Stimulated activated CD8-positive, alpha-beta memory T cell treated with anti-CD3 and anti-CD28 coated beads, Interleukin-2, amount 100 ng/mL, for 1 hour (primary cell): Measurements from ENCODE around the gene RSF1.
"Not testable (repeated sequence)": the region's sequence is repeated elsewhere in the genome, so short reads cannot be mapped to it uniquely, and the experiment has no call there.

Experiments used
- DNase-seq, 2 donors: peaks; one replicate each; pipeline ENCODE4 v3.0.0-alpha.2; 2020; ENCODE audit warnings: low read depth in 2 of 2

The RSF1 gene

DNA sequence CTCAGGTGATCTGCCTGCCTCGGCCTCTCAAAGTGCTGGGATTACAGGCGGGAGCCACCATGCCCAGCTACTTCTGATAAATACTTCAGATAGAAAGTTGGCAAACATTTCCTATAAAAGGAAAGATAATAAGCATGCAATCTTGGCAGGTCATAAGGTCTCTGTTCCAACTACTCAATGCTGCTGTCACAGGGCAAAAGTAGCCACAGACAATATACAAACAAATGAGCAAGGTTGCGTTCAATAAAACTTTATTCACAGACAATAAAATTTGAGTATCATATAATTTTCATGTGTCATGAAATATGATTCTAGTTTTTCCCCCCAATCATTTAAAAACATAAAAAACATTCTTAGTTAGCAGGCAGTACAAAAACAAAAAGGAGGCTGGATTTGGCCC is 129.9 kb downstream of the RSF1 start:
- no peak for DNase-seq

DNA sequence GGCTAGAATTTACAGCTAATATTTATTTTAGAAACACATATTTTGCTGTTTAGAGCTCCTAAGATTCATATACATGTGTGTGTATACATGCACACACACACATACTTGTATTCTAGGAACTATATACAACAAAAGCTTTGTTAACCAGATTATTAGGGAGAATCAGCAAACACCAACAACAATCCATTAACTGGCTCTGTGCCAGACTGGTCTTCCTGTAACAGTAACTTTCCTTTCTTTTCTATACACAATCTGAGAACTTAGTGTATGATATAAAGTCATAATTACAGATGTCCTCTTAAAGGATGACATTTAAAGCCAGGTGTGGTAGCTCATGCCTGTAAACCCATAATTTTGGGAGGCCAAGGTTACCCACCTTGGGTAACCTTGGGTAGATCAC is 133.4 kb downstream of the RSF1 start:
- DNase-seq: no peak

DNA sequence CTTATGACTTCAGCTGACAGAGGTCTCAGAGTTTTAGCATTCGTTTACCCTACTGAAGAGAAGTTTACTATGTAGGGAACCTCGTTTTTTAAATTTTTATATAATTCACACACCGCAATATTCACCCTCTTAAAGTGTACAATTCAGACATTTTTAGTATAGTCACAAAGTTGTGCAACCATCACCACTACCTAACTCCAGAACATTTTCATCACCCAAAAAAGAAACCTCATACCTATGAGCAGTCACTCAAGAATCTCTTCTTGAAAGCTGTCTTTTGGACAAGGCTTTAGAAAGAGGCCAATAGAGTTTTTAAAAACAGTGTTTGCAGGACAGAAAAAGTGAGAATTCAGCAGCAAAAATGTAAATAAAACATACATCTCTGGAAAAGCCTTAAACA is 143.4 kb downstream of the RSF1 start:
- DNase-seq: no peak

DNA sequence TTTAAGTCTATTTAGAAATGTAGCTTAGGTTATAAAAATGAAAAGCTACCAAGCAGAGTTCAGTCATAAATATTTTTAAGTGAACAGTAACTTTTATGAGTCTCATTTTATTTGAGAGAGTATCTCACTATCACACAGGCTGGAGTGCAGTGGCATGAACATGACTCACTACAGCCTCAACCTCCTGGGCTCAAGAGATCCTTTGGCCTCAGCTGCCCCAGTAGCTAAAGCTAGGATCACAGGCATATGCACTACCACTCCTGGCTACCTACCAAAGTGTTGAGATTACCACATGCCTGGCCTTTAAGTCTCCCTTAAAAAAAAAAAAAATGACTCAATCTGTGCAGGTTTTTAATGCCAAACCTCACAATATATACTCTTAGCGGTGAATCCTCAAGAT is 148.3 kb downstream of the RSF1 start:
- no peak for DNase-seq

DNA sequence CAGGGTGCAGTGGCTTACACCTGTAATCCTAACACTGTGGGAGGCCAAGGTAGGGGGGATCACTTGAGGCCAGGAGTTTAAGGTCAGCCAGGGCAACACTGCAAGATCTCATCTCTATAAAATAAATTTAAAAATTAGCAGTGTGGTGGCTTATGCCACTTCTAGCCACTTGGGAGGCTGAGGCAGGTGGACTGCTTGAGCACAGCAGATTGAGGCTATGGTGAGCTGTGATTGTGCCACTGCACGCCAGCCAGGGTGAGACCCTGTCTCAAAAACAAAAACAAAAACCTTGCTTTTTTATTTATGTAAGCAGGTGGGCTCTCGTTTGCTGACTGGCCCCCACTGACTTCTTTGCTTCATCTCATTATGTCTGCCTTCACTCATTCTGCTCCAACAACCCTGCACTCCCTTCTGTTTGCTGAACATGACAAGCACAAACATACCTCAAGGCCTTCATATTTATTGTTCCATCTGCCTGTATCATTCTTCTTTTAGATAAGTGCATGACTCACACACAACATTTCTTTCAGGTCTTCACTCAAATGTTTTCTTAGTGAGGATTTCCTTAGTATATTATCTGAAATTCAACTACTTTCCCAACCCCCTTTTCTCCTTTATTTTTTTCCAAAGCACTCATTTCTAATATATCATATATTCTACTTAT is 150.5 kb downstream of the RSF1 start:
- DNase-seq: no peak

DNA sequence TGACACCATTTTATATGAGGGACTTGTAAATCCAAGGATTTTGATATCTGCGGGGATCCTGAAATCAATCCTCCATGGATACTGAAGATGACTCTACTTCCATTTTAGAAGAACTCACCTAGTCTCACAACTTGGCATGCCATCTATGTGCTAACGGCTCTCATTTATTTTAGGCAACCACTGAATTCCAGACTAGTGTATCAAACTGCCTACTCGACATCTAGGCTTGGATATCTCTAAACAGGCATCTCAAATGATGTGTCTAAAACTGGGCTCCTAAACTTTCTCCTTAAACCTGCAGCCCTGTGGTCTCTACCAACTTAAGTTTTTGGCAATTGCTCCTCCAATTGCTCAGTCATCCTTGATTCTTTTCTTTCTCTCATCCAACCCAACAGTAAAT is 151.8 kb downstream of the RSF1 start:
- no peak for DNase-seq

DNA sequence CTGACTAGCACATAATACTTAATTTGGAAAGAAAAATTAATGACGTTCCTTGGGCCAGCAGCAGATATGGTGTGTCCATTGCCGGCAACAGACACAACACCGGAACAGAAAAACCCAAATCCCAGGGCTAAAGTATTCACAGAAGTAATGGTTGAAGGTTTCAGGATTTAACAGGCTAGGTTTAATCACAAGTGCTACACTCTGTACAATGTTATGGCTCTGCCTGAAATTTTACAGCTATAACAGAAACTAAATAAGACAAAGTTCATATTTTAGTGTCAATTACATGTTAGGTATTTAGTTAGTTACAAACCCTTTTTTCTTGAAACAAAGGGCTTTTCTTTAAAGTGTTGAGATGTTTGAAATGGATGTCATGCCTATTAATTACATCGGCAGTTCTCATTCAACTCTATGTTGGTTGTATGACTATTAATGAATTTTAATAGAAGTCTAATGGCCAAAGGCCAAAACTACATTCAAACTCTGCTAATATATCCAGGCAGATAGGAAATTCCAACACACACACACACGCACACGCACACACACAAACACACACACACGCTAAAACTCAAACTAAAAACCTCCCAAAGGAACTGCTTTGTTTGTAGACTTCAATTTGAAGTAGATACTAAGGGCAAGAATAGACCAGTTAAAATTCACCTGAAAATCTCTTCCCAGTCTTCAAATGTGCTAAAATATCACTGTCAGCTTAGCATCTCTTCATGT is 155.1 kb downstream of the RSF1 start:
- no peak for DNase-seq

DNA sequence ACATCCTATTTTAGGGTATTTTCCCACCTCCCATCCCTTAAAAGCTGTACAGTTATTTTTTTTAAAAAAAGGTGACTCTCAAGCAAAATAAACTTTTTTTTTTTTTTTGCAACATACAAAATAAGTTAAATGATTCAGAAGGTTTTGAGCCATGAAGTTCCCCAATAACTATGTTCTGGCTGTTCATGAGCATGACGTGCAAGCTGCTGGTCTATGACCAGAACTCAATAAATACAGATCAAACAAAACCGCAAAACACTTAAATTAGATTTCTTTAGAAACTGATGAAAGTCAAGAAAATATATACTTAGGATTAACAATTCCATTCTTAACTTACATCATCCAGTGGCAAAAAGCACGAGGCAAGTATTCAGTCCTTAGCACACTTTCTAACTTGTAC is 158.9 kb downstream of the RSF1 start:
- DNase-seq: no peak

DNA sequence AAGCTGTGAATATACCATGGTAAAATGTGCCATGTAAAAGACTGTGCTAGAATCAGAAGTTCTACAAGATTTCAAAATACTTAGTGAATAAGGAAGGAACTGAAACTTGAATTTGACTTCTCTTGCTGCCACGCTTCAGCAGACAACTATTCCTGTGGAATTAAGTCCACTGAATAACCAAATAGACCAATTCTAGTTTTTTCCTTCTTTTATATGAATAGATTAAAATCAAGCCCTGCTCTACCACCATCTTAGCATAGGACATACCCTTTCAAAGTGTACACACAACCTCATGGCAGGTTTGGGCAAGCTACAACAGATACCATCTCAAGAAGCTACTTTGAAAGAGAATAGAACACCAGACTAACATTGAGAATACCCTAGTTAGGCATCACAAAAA is 159.6 kb downstream of the RSF1 start:
- DNase-seq: no peak

DNA sequence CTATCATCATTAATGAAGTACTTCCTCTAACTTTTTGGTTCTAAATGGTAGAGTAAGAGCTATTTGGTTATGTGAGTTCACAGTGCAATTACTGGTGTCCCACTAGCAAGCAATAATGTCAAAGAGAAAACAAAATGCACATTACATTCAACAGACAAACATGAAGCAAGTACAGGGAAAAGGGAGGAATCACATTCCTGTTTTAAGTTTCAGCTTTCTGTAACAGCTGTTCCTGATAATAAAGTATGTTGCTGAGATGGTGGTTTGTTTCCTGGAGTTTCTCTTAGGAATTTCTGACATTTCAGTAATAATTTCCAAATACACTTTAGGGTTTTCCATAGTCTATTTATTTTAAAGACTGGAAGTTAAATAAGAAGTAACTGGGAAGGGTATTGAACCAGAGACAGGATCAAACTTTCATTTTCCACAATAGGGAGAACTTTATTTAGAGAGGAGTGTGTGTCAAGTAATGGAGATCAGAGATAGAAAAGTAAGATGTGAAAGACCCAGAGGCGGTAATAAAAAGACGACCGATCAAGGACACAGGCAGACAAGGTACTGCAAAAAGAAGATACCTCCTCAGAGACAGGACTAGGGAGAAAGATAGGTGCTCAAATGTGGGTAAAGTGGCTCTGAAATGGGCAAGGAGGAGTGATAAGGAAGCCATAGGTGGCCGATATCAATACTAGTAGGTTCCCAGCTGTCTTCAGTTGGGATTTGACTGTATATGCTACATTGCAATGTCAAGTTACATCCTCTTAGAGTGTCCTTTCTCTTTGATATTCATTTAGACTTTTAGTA is 162.1 kb downstream of the RSF1 start:
- no peak for DNase-seq

DNA sequence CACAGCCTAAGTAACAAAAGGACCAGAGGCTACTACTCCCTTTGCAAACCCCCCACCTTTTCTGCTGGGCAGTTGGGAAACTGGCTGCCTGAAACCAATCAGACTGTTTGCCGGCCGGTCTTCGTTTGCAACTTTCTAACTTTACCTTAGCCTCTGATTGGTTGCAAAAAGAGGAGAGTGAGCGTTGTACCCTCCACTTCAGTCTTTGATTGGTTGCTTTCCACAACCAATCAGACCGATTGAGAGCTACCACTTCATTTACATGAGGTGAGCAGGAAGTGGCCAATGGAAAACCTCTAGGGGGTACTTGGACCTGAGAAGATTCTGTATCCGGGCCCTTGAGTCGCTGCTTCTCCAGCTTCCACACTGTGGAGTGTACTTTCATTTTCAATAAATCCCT is 164.2 kb downstream of the RSF1 start:
- DNase-seq: no peak

DNA sequence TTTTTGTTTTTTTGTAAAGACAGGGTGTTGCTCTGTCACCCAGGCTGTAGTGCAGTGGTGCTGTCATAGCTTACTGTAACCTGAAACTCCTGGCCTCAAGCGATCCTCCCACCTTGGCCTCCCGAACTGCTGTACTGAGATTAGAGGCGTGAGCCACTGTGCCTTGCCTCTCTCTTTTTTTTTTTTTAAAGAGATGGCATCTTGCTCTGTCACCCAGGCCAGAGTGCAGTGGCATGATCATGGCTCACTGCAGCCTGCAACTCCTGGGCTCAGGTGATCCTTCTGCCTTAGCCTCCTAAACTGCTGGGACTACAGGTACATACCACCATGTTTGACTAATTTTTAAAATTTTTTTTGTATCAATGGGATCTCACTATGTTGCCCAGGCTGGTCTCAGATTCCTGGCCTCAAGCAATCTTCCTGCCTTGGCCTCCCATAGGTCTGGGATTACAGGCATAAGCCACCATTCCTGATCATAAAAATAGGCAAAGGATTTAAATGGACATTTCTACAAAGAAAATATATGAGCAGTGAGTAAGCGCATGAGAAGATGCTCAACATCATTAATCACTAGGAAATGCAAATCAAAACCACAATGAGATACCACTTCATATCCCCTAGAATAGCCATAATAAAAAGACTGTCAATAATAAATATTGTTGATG is 165.6 kb downstream of the RSF1 start:
- no peak for DNase-seq

DNA sequence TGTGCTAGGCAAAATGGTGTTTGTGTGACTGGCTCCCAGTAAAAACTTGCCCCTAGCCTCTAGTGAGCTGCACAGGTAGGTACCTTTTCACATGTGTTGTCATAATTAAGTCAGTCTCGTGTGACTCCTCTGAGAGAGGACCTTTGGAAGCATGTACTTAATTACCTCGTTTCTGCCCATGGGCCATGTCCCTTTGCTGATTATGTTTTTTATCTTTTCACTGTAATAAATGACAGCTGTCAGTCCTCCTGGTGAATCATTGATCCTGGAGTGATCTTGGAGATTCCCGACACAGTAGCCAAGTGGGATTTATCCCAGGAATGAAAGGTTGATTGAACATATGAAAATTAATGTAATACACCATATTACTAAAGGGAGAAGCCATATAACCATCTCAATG is 170.4 kb downstream of the RSF1 start:
- DNase-seq: no peak

DNA sequence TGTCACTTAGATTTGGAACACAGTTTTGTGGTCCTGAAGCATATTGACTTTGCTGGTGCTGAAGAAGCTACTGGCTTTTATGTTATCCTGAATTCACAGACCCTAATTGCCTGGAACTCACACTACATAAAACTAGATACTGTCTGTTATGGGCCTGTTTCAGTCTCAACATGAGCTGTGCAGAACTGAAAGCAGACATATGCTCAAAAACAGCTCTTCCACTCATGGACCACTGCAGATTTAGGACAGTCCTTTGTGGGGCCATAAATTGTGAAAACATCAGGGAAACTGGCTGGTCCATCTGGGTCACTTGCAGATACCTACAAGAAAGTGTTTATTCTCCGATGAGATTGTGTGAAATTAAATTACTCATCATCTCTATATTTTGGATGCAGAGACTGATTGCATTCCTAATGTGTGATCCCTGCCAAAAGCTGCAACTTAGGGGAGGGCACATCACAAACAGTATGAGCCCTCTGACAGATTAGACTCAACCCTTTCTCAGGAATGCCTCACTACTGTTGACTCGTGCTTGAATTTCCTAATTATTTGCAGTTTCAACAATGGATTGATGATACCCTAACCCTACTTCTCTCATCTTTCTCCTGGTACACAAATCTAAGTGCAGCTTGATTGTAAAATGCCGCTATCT is 172.7 kb downstream of the RSF1 start:
- no peak for DNase-seq

DNA sequence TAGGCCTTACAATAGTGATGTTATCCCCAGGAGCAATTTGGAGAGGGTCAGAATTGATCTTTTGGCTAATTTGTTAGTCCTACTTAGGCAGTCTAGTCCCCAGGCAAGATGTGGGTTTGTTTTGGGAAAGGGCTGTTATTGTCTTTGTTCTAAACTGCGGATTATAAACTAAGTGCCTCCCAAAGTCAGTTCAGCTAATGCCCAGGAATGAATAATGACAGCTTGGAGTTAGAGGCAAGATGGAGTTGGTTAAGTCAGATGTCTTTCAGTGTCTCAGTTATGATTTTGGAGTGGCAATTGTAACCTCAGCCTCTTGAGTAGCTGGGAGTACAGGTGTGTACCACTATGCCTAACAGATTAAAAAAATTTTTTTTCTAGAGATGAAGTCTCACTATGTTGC is 175.6 kb downstream of the RSF1 start:
- no peak for DNase-seq

DNA sequence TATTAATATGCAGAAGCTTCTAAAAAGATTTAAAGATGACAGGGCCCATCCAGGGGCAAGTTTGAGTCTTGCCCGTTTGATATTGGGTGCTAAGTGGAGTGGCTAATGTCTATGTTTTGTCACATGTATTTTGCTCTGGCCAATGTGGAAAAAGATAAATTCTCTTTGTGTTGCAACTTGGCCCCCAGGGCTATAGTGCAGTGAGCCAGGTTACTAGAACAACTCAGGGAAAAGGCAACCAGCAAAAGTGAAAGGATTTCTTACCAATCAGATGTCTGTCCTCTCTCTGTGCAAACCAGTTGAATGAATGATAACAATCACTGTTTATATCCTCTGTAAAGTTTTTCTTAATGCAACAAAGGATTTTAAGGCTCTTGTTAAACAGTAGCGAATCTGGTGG is 178.3 kb downstream of the RSF1 start:
- no peak for DNase-seq

DNA sequence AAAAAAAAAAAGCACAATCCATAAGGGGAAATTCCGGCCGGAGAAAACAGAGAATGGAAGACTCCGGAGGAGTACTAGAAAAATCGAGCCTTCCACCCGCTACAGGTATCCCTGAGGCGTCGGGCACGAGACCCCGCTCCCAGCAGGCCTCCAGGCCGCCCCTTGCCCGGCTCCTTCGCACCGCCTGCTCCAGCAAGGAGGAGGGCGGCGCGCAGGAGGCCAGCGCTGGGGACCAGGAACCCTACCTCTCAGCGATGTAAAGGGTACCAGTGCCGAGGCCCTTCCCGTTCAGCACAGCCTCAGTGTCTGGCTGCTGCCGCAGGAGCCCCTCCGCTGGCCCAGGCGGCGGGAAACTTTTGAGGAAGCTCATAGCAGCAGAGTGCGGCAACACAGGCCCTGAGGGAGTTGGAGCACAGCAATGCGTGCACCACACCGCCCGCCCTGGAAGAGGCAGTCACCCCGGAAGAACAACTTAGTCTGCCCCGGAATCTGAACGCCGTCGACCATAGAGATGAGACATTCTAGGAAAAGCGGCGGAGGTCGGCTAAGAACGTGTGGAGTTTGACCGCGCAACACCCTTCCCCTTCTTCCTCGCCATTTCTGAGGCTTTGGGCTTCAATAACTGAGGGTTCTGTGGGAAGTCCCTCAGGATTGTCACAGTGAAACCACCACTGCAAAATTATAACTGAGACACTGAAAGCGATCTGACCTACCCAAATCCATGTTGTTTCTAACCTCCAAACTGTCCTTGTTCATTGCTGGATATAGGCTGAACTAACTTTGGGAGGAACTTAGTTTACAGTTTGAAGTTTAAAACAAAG is 183.0 kb downstream of the RSF1 start, which contains the start of gene CLNS1A:
Gene CLNS1A (minus strand): TSS at position 450 of the 821 bp plus-strand sequence. CDS start 80 bp downstream, at position 370.
- peak; percentile 58 to 61 for DNase-seq

DNA sequence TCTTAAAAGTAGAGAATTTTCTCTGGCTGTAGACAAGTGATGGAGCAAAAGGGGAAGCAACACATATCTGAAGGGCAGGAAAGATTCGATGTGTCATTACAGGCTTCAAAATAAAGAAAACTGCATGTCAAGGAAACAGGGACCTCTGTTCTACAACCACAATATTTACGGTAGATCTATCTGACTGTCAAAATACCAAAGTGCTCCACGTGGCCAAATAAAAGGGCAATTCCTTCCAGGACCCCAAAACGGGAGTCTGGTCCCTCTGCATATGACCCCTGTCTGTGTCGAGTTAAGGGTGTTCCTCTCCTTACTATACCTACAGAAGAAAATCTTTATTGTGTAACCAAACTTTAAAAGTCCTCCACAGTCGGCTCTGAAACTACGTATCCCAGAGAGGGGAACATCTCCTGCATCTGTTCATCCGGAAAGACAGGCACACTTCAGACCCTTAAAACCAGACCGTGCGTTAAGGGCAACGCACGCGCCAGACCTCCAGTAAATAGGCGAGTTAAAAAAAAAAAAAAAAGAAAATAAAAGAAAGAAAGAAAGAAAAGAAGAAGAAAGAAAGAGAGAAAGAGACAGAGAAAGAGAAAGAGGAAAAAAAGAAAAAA is 183.7 kb downstream of the RSF1 start:
- no peak for DNase-seq

DNA sequence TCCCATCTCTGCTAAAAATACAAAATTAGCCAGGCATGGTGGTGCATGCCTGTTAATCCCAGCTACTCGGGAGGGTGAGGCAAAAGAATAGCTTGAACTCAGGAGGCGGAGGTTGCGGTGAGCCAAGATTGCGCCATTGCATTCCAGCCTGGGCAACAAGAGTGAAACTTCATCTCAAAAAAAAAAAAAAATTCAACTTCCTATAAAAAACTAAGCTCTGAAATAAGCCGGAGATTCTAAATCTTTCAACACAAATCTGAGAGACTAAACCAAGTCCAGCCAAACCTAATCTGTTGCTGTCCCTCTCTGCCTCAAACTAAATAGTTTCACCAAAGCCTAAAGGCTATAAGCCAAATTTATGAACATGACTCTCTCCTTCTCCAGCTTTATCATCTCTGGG is 186.6 kb downstream of the RSF1 start:
- DNase-seq: not testable (repeated sequence)

DNA sequence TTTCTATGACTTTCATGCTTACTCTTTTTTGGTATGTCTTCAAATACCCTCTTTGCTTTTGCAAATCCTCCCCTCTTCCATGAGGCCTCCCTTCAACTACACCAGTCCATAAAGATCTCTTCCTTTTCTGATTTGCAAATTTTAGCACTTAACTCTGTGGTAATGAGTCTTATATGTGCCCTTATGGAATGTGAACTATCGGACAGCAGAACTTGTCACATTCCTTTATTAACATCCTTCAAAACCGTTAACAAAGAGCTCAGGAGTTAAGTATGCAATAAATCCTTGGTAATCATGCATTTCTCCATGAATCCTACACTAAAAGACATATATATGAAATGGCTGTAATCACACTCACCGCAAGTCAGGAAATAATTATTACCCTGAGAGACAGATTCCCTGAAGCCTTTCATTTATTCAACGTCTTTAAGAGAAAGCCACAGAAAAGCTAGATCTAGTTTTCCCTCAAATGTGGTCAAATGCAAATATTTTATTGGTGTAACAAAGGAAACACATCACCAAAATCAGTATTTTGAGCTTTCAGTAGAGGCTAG is 190.3 kb downstream of the RSF1 start:
- DNase-seq: no peak
